Hypothalamus (tissue), 51 donors: ENCODE results near the gene CHAF1B.

Source experiments
- DNase-seq, 51 donors: peaks; one replicate each; lab custom pipeline; 2025; lab: John Stamatoyannopoulos, UW

Gene CHAF1B

GRCh38 chr21:36459098-36459497 lies 73.9 kb downstream of the CHAF1B start:
- no peak for DNase-seq

GRCh38 chr21:36460866-36461265 lies 75.7 kb downstream of the CHAF1B start:
- DNase-seq, result no peak

DNA sequence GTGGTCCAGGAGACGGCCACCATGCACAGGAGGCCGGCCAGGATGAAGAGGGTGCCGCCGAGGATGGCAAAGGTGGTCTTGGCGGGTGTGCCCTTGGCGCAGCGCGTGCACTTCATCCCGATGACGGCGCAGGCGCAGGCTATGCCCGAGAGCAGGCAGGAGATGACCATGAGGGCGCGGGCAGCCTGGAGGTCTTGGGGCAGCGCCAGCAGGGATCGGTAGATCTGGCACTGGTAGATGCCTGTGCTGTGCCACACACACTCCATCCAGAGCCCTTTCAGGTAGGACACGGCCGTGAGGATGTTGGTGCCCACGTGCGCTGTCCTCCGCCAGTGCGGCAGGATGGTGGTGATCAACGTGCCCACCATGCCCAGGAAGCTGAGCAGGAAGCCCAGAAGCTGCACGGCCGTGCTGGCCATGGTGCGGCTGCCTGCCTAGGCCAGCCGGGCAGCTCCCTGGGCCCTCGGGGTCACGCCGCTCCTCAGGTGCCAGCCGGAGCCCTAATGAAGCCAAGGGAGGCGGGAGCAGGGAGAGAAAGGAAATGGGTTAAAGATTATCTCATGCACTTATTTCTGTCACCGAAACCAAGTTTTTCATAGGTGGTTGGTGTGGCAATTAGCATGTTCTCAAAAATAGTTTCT lies 76.2 kb downstream of the CHAF1B start:
- no peak for DNase-seq

DNA sequence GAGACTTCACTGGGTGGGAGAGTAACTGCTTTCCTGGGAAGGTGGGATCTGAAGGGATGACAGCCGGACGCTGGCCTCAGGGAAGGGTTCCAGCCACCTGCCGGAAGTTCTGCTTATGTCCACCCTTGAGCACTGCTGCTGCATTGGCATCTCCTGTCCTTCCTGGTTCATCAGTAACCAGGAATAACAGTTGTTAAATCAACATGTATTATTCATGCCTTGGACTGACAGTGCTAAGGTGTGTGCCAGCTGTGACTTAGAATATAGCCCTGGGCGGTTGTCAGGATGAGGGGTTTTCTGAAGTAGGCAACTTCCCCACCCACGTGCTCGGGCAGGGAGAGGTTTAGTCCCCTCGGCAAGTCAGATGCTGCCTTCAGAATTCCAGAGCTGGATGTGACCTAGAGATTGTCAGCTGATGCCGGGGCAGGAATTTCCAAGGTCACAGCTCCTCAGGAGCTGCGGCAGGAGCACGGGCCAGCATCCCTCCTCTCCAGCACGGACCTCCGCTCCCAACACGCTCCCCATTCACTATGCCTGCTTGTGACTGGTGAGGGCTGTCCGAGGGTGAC lies 76.8 kb downstream of the CHAF1B start:
- no peak for DNase-seq

- DNase-seq, result no peak
Observed at GRCh38 chr21:36463204-36463603, 78.0 kb downstream of the CHAF1B start.

GRCh38 chr21:36463991-36464390 lies 78.8 kb downstream of the CHAF1B start:
- DNase-seq, result no peak

GRCh38 chr21:36464590-36464989 lies 79.4 kb downstream of the CHAF1B start:
- no peak for DNase-seq

GRCh38 chr21:36465478-36465877 lies 80.3 kb downstream of the CHAF1B start:
- no peak for DNase-seq

DNA sequence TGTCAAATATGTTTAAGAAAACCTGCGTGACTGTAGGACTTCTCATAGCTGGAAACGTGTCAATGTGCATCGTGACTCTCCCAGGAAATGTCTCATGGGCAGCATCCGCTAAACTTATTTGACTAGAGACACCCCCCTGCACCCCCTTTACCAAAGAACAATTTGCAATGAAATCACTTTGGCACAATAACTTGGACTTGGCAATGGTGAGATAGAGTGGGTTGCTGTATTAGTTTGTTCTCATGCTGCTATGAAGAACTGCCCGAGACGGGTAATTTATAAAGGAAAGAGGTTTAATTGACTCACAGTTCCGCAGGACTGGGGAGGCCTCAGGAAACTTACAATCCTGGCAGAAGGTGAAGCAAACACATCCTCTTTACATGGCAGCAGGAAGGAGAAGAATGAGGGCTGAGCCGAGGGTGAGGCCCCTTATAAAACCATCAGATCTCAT lies 80.9 kb downstream of the CHAF1B start:
- no peak for DNase-seq
